Gastroesophageal sphincter (tissue), 4 donors: Measurements from ENCODE around the gene ARL6IP4. TPM values are rescaled to one million over a fixed set of nuclear protein-coding genes. Genes with fewer than 3 reads are reported as not detected.

ENCODE experiments used
- ATAC-seq: fragments of 150-250 bp; one replicate; pipeline ENCODE4 v1.9.1; 2016; ENCODE audit warnings: mild to moderate bottlenecking, moderate library complexity
- H3K27ac ChIP-seq, 4 donors: fragments of 200-600 bp; sonication (generic) in 3 of 4; 1 replicate in 3 of 4; 2 replicates in 1 of 4; pipeline ENCODE4 v1.5.1; 2016 to 2019
- H3K27me3 ChIP-seq: fragments of 200-600 bp; sonication (generic); one replicate; pipeline ENCODE4 v1.5.1; 2019
- H3K36me3 ChIP-seq, 2 donors: fragments of 200-600 bp; sonication (generic); one replicate each; pipeline ENCODE4 v1.5.1; 2019; ENCODE audit warnings: control low read depth in 1 of 2
- H3K4me1 ChIP-seq, 3 donors: fragments of 200-600 bp; sonication (generic); 1 replicate in 2 of 3; 2 replicates in 1 of 3; pipeline ENCODE4 v1.5.1; 2016 to 2019; ENCODE audit warnings: control low read depth in 2 of 3
- H3K4me3 ChIP-seq, 2 donors: fragments of 200-600 bp; sonication (generic); one replicate each; pipeline ENCODE4 v1.5.1; 2019; ENCODE audit warnings: mild to moderate bottlenecking in 1 of 2, moderate library complexity in 1 of 2
- H3K9me3 ChIP-seq, 3 donors: fragments of 200-600 bp; sonication (generic); one replicate each; pipeline ENCODE4 v1.5.1; 2017 to 2019; ENCODE audit warnings: control low read depth in 2 of 3
- EP300 ChIP-seq: sonication (generic); formaldehyde crosslinking; IDR thresholded peaks from one replicate; pipeline ENCODE4 v1.6.1; 2017; ENCODE audit warnings: antibody characterized with exemption, mild to moderate bottlenecking
- POLR2A ChIP-seq, 2 donors: fragments of 450-650 bp; IDR thresholded peaks; one replicate each; pipeline ENCODE4 v1.6.1; 2017; ENCODE audit warnings: antibody characterized with exemption in 2 of 2, mild to moderate bottlenecking in 2 of 2, moderate library complexity in 1 of 2
- POLR2AphosphoS5 ChIP-seq: sonication (generic); formaldehyde crosslinking; IDR thresholded peaks from one replicate; pipeline ENCODE4 v1.6.1; 2017; ENCODE audit warnings: antibody characterized with exemption
- WGBS, 2 donors: methylation state at CpG; one replicate each; pipeline ENCODE4 v1.1.5; 2018; ENCODE audit warnings: low coverage in 1 of 2; 5-methylcytosine and 5-hydroxymethylcytosine counted together
- total RNA-seq, 4 donors: library from RNA; depleted of rRNA; stranded (reverse); fragments of >200 nt; gene quantifications; one replicate each; pipeline ENCODE4 v1.1.0, GENCODE V29; 2016
- TF ChIP-seq, protein P1 (sequence below), 4 experiments: fragments of 200-600 bp in 2 of 4; fragments of 450-650 bp in 2 of 4; sonication (generic) in 1 of 4; IDR thresholded peaks; one replicate each; pipeline ENCODE4 v1.5.1; 2017 to 2019; ENCODE audit warnings: antibody characterized with exemption in 4 of 4, mild to moderate bottlenecking in 2 of 4, moderate library complexity in 2 of 4

ARL6IP4 gene
- total RNA-seq, 4 donors from 2014 or later = 251 to 343 (median 302) TPM

- H3K36me3 ChIP-seq = peaks cover 0 to 95% of the 10 kb centered on the region in 2 donors
- no CpG with 5 or more reads among the region's 22 CpGs for WGBS, 2 donors
Observed at GRCh38 chr12:123005081-123005626, 24.7 kb downstream of the ARL6IP4 start.

DNA sequence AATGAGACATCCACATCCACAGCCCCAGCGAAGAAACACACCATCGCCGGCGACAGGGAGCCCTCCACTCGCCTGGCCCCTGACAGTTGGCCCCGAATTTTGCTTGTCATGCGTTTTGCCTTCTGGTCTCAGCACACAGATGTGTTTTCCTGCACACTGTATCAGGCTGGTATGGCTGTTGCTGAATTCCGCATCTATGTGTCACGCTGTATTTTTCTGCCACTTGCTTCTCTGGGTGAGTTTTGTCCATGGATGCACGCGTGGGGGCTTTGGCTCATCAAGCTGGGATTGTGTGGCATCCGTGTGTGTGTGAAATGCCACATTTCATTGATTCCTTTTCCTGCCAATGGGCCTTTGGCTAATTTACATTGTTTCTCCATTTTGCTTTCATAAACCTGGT, 26.5 kb downstream of the ARL6IP4 start:
- H3K27me3 ChIP-seq = no peaks in the 10 kb centered on the region
- H3K4me1 ChIP-seq = no peaks in the 10 kb centered on the region
- H3K9me3 ChIP-seq = no peaks in the 10 kb centered on the region
- H3K27ac ChIP-seq = no peak overlapping the region
- 79 to 81% methylated on average over 12 of the region's 12 CpGs for WGBS, 2 donors
- TF ChIP-seq, protein P1, sequence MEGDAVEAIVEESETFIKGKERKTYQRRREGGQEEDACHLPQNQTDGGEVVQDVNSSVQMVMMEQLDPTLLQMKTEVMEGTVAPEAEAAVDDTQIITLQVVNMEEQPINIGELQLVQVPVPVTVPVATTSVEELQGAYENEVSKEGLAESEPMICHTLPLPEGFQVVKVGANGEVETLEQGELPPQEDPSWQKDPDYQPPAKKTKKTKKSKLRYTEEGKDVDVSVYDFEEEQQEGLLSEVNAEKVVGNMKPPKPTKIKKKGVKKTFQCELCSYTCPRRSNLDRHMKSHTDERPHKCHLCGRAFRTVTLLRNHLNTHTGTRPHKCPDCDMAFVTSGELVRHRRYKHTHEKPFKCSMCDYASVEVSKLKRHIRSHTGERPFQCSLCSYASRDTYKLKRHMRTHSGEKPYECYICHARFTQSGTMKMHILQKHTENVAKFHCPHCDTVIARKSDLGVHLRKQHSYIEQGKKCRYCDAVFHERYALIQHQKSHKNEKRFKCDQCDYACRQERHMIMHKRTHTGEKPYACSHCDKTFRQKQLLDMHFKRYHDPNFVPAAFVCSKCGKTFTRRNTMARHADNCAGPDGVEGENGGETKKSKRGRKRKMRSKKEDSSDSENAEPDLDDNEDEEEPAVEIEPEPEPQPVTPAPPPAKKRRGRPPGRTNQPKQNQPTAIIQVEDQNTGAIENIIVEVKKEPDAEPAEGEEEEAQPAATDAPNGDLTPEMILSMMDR (IDR thresholded peaks at IDR 0.05) = no peak
- peaks cover 0 to 95% of the 10 kb centered on the region in 2 donors for H3K36me3 ChIP-seq
- no peak for ATAC-seq
- H3K4me3 ChIP-seq = no peak overlapping the region

More at GRCh38 chr12:123005081-123005626, 24.7 kb downstream of the ARL6IP4 start:
- no peak overlapping the region for H3K4me3 ChIP-seq
- no peak overlapping the region for H3K27ac ChIP-seq
- no peak for ATAC-seq
- no peaks in the 10 kb centered on the region for H3K9me3 ChIP-seq
- no peaks in the 10 kb centered on the region for H3K27me3 ChIP-seq
- TF ChIP-seq, protein P1 (IDR thresholded peaks at IDR 0.05) = no peak
- TF ChIP-seq POLR2AphosphoS5 (no peak), POLR2A (IDR thresholded peaks at IDR 0.05) (no peak), EP300 (no peak)
- H3K4me1 ChIP-seq = no peaks in the 10 kb centered on the region

DNA sequence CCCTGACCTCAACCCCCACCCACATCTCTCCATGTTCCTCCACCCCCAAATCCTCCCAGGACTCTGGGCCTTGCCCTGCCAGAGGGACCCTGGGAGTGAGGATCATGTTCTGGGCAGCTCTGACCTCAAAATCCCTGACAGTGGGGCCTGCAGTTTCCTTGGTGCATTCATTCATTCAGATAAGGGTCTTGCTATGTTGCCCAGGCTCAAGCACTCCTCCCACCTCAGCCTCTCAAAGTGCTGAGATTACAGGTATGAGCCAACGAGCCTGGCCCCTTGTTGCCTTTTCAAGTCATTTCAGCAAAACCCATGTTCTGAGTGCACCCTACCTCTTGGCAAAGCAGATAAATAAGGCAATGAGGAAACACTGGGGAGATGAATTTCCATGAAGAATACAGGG, 29.6 kb downstream of the ARL6IP4 start:
- TF ChIP-seq POLR2AphosphoS5 (no peak), POLR2A (IDR thresholded peaks at IDR 0.05) (no peak), EP300 (no peak)
- TF ChIP-seq, protein P1 (IDR thresholded peaks at IDR 0.05) = no peak
- H3K27ac ChIP-seq = no peak overlapping the region
- H3K9me3 ChIP-seq = no peaks in the 10 kb centered on the region
- ATAC-seq = no peak
- H3K4me1 ChIP-seq = no peaks in the 10 kb centered on the region
- no peak overlapping the region for H3K4me3 ChIP-seq
- no peaks in the 10 kb centered on the region for H3K27me3 ChIP-seq
- 100% methylated on average over 1 of the region's 1 CpG; no CpG with 5 or more reads in 1 of the 2 donors for WGBS, 2 donors
- H3K36me3 ChIP-seq = peaks cover 0 to 89% of the 10 kb centered on the region in 2 donors

- no peak for ATAC-seq
- peaks cover 0 to 84% of the 10 kb centered on the region in 2 donors for H3K36me3 ChIP-seq
- no peaks in the 10 kb centered on the region for H3K9me3 ChIP-seq
- no peaks in the 10 kb centered on the region for H3K27me3 ChIP-seq
- no CpG with 5 or more reads among the region's 4 CpGs for WGBS, 2 donors
- no peak overlapping the region for H3K27ac ChIP-seq
- H3K4me1 ChIP-seq = no peaks in the 10 kb centered on the region
- H3K4me3 ChIP-seq = no peak overlapping the region
- TF ChIP-seq EP300 (no peak), POLR2A (IDR thresholded peaks at IDR 0.05) (no peak)
Observed at GRCh38 chr12:123010681-123011080, 30.2 kb downstream of the ARL6IP4 start.

- Histone ChIP-seq H3K9me3 (no peaks in the 10 kb centered on the region), H3K36me3 (peaks cover 0 to 73% of the 10 kb centered on the region in 2 donors), H3K27me3 (no peaks in the 10 kb centered on the region), H3K4me1 (no peaks in the 10 kb centered on the region), H3K27ac (no peak overlapping the region), H3K4me3 (no peak overlapping the region)
- TF ChIP-seq POLR2A (IDR thresholded peaks at IDR 0.05) = no peak
- TF ChIP-seq, protein P1 (IDR thresholded peaks at IDR 0.05) = no peak
- TF ChIP-seq EP300 = no peak
- TF ChIP-seq POLR2AphosphoS5 = no peak
- no peak for ATAC-seq
- 67 to 84% methylated on average over 4 to 5 of the region's 6 CpGs for WGBS, 2 donors
Observed at GRCh38 chr12:123011701-123012100, 31.2 kb downstream of the ARL6IP4 start.
